ENCODE results near the gene SIVA1.

The SIVA1 gene

GRCh38 chr14:104803912-104804410 lies 51.0 kb downstream of the SIVA1 start:
- Histone ChIP-seq H3K4me1 (peaks cover 5% of the 10 kb centered on the region), H3K9me3 (ENCODE audit: control insufficient read depth, low read length) (no peaks in the 10 kb centered on the region), H3K27me3 (ENCODE audit: control insufficient read depth, insufficient read depth, low read length) (no peaks in the 10 kb centered on the region), H3K4me2 (ENCODE audit: low read length) (no peak overlapping the region), H3K27ac (no peak overlapping the region), H3K79me2 (no peaks in the 10 kb centered on the region), H2AFZ (no peak overlapping the region), H3K4me3 (ENCODE audit: low read depth, low read length) (no peak overlapping the region), H3K36me3 (ENCODE audit: control insufficient read depth, insufficient read depth, low read length) (no peaks in the 10 kb centered on the region), H3K9ac (no peak overlapping the region)
- TF ChIP-seq CTCF (IDR thresholded peaks at IDR 0.05), result no peak

GRCh38 chr14:104804481-104805325 lies 51.8 kb downstream of the SIVA1 start:
- Histone ChIP-seq H3K4me3 (ENCODE audit: low read depth, low read length) (no peak overlapping the region), H3K4me1 (peaks cover 5% of the 10 kb centered on the region), H3K79me2 (peaks cover under 1% of the 10 kb centered on the region), H3K36me3 (ENCODE audit: control insufficient read depth, insufficient read depth, low read length) (no peaks in the 10 kb centered on the region), H3K4me2 (ENCODE audit: low read length) (no peak overlapping the region), H3K27me3 (ENCODE audit: control insufficient read depth, insufficient read depth, low read length) (no peaks in the 10 kb centered on the region), H2AFZ (no peak overlapping the region), H3K9ac (no peak overlapping the region), H3K27ac (no peak overlapping the region), H3K9me3 (ENCODE audit: control insufficient read depth, low read length) (no peaks in the 10 kb centered on the region)
- TF ChIP-seq CTCF (IDR thresholded peaks at IDR 0.05), result no peak

- no peak overlapping the region for H3K27ac ChIP-seq
- H3K4me1 ChIP-seq, result peaks cover 5% of the 10 kb centered on the region
- no peak for TF ChIP-seq CTCF (IDR thresholded peaks at IDR 0.05)
- H3K4me3 ChIP-seq (ENCODE audit: low read depth, low read length), result no peak overlapping the region
- no peak overlapping the region for H2AFZ ChIP-seq
- H3K79me2 ChIP-seq, result peaks cover 7% of the 10 kb centered on the region
- H3K9ac ChIP-seq, result no peak overlapping the region
- no peak overlapping the region for H3K4me2 ChIP-seq (ENCODE audit: low read length)
- H3K36me3 ChIP-seq (ENCODE audit: control insufficient read depth, insufficient read depth, low read length), result no peaks in the 10 kb centered on the region
- no peaks in the 10 kb centered on the region for H3K27me3 ChIP-seq (ENCODE audit: control insufficient read depth, insufficient read depth, low read length)
- no peaks in the 10 kb centered on the region for H3K9me3 ChIP-seq (ENCODE audit: control insufficient read depth, low read length)
These were observed 52.4 kb downstream of the SIVA1 start for GRCh38 chr14:104805326-104805678.

GRCh38 chr14:104805941-104806624 lies 53.1 kb downstream of the SIVA1 start:
- Histone ChIP-seq H3K4me3 (ENCODE audit: low read depth, low read length) (no peak overlapping the region), H3K27me3 (ENCODE audit: control insufficient read depth, insufficient read depth, low read length) (no peaks in the 10 kb centered on the region), H2AFZ (no peak overlapping the region), H3K36me3 (ENCODE audit: control insufficient read depth, insufficient read depth, low read length) (no peaks in the 10 kb centered on the region), H3K9ac (no peak overlapping the region), H3K27ac (no peak overlapping the region), H3K4me2 (ENCODE audit: low read length) (no peak overlapping the region), H3K4me1 (peaks cover 5% of the 10 kb centered on the region), H3K79me2 (peaks cover 7% of the 10 kb centered on the region), H3K9me3 (ENCODE audit: control insufficient read depth, low read length) (no peaks in the 10 kb centered on the region)
- TF ChIP-seq CTCF (IDR thresholded peaks at IDR 0.05), result no peak
